ENCODE data around the gene DNAJC7.

GRCh38 chr17:41992576-41992975, 24.7 kb downstream of the DNAJC7 start:
- no peak for TF ChIP-seq CTCF (IDR thresholded peaks at IDR 0.05; ENCODE audit: low read depth, low read length, poor library complexity, severe bottlenecking)
- TF ChIP-seq EZH2phosphoT487 (IDR thresholded peaks at IDR 0.05; ENCODE audit: borderline replicate concordance, low read length) = no peak
